Measurements from ENCODE around the gene FHL1.

DNA sequence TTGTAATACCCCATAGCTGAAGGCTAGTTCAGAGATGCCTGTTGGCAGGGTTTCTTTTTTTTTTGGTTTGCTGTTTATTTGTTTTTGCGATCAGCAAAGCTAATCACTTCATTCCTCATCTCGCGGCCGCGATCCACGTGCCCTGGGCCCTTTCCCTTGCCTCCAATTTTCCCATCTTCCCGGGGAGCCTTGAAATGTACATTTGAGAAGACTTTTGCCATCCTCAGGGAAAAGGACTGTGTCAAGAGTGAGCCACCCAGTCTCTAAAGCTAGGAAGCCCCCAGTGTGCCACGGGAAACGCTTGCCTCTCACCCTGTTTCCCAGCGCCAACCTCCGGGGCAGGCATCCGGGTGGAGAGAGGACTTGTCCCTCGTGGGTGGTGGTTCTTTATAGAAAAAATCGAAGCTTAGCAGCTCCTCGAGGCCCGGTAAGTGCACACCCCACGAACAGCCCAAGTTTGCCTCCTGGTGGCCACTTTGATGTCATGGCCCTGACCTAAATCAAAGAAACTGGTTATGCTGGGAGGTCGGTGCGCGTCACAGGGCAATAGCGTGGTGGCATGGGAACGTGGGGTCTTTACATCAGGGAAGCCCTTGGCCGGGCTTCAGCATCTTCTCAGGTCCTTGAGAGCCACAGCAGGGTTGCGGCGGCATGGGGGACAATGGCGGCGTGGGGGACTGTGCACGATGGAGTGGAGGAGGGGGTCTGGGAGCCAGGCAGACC is 61.8 kb downstream of the FHL1 start:
- TF ChIP-seq ELK1 (IDR thresholded peaks at IDR 0.05; ENCODE audit: borderline replicate concordance, low read depth, low read length) (no peak), POLR2A (IDR thresholded peaks at IDR 0.05; ENCODE audit: low read depth, low read length) (no peak), CEBPB (IDR thresholded peaks at IDR 0.05; ENCODE audit: low read depth, low read length) (no peak), RFX5 (IDR thresholded peaks at IDR 0.05; ENCODE audit: low read depth, low read length) (no peak), MXI1 (IDR thresholded peaks at IDR 0.05; ENCODE audit: borderline replicate concordance, low read depth, low read length) (no peak), BHLHE40 (IDR thresholded peaks at IDR 0.05; ENCODE audit: low read depth, low read length) (no peak), RCOR1 (IDR thresholded peaks at IDR 0.05; ENCODE audit: insufficient replicate concordance, low read length) (no peak), NFE2L2 (IDR thresholded peaks at IDR 0.05; ENCODE audit: low read depth, low read length) (no peak), FOS (IDR thresholded peaks at IDR 0.05; ENCODE audit: low read depth, low read length) (no peak), RAD21 (IDR thresholded peaks at IDR 0.05; ENCODE audit: low read length) (peak; percentile 78)
- TF ChIP-seq, protein P1, sequence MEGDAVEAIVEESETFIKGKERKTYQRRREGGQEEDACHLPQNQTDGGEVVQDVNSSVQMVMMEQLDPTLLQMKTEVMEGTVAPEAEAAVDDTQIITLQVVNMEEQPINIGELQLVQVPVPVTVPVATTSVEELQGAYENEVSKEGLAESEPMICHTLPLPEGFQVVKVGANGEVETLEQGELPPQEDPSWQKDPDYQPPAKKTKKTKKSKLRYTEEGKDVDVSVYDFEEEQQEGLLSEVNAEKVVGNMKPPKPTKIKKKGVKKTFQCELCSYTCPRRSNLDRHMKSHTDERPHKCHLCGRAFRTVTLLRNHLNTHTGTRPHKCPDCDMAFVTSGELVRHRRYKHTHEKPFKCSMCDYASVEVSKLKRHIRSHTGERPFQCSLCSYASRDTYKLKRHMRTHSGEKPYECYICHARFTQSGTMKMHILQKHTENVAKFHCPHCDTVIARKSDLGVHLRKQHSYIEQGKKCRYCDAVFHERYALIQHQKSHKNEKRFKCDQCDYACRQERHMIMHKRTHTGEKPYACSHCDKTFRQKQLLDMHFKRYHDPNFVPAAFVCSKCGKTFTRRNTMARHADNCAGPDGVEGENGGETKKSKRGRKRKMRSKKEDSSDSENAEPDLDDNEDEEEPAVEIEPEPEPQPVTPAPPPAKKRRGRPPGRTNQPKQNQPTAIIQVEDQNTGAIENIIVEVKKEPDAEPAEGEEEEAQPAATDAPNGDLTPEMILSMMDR (conservative IDR thresholded peaks at IDR 0.05; ENCODE audit: low read depth, low read length), result peak; percentile 64
- TF ChIP-seq, protein P2, sequence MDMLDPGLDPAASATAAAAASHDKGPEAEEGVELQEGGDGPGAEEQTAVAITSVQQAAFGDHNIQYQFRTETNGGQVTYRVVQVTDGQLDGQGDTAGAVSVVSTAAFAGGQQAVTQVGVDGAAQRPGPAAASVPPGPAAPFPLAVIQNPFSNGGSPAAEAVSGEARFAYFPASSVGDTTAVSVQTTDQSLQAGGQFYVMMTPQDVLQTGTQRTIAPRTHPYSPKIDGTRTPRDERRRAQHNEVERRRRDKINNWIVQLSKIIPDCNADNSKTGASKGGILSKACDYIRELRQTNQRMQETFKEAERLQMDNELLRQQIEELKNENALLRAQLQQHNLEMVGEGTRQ (IDR thresholded peaks at IDR 0.05; ENCODE audit: low read depth, low read length), result no peak
